Activated naive CD4-positive, alpha-beta T cell treated with anti-CD3 and anti-CD28 coated beads, Interleukin-2, amount 50 U/mL, for 24 hours (primary cell): ENCODE measurements around the gene ATG10.
A peak's percentile ranks its signal among the peaks of the same experiment; 100 is the strongest.
"Not testable (repeated sequence)": the region's sequence is repeated elsewhere in the genome, so short reads cannot be mapped to it uniquely, and the experiment has no call there.

ENCODE experiments used
- H3K27ac Mint-ChIP-seq: one replicate; pipeline ENCODE4 v1.8.0; 2021; ENCODE audit warnings: mild to moderate bottlenecking, mixed read lengths
- H3K27me3 Mint-ChIP-seq: one replicate; pipeline ENCODE4 v1.8.0; 2021; ENCODE audit warnings: mixed read lengths
- H3K36me3 Mint-ChIP-seq: one replicate; pipeline ENCODE4 v1.8.0; 2021; ENCODE audit warnings: mixed read lengths
- H3K4me1 Mint-ChIP-seq: one replicate; pipeline ENCODE4 v1.8.0; 2021; ENCODE audit warnings: mixed read lengths
- H3K4me3 Mint-ChIP-seq: one replicate; pipeline ENCODE4 v1.8.0; 2021; ENCODE audit warnings: mild to moderate bottlenecking, mixed read lengths
- H3K9me3 Mint-ChIP-seq: one replicate; pipeline ENCODE4 v1.8.0; 2021; ENCODE audit warnings: mixed read lengths

Gene ATG10

GRCh38 chr5:82068042-82068441 lies 96.2 kb downstream of the ATG10 start:
- Mint-ChIP-seq H3K4me3 (peak overlapping the region; percentile 16), H3K4me1 (peaks cover 16% of the 10 kb centered on the region)
- not testable (repeated sequence) for H3K27ac Mint-ChIP-seq, H3K27me3 Mint-ChIP-seq, H3K36me3 Mint-ChIP-seq, H3K9me3 Mint-ChIP-seq

GRCh38 chr5:82068723-82069122 lies 96.9 kb downstream of the ATG10 start:
- Mint-ChIP-seq H3K27me3 (no peaks in the 10 kb centered on the region), H3K4me1 (peaks cover 16% of the 10 kb centered on the region), H3K36me3 (no peaks in the 10 kb centered on the region), H3K4me3 (peak overlapping the region; percentile 81), H3K27ac (no peak overlapping the region), H3K9me3 (no peaks in the 10 kb centered on the region)

DNA sequence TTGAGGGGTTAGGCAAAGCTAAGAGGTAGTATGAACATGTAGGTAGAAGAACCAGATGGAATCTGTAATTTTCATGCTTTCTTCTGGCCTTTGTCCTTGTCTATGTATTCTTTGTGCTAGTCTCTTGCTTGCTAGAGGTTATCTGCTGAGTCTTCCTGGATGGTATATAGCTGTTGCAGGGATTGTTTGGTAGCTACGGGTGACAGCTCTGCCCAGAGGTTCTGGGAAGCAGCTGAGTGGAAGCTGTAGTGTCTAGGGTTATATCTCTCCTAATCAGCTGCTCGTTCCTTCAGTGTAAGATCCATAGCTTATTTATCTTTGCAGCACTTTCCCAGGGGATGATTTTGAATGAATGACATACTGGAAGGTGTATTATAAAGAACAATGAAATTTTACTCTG lies 100.3 kb downstream of the ATG10 start:
- peaks cover 2% of the 10 kb centered on the region for H3K36me3 Mint-ChIP-seq
- H3K4me1 Mint-ChIP-seq, result peaks cover 13% of the 10 kb centered on the region
- no peaks in the 10 kb centered on the region for H3K9me3 Mint-ChIP-seq
- H3K27me3 Mint-ChIP-seq, result no peaks in the 10 kb centered on the region
- no peak overlapping the region for H3K27ac Mint-ChIP-seq
- no peak overlapping the region for H3K4me3 Mint-ChIP-seq

DNA sequence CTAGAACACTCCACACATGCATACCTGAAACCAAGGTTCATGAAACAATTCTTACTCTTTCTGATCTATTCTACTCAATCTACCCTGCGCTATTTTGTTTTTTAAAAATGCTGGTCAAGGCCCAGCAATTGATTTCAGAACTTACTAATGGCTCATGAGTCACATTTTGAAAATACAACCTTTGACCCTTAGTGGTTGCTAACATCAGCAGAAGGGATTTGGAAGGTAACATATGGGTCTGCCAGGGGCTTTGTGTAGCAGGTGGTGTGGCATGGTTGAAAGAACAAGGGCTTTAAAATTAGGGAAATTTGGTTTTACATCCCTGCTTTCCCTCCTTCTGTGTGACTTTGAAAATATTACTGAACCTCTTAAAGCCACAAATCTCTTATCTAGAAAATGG lies 101.4 kb downstream of the ATG10 start:
- H3K27ac Mint-ChIP-seq, result no peak overlapping the region
- H3K4me1 Mint-ChIP-seq, result peaks cover 10% of the 10 kb centered on the region
- H3K27me3 Mint-ChIP-seq, result no peaks in the 10 kb centered on the region
- no peak overlapping the region for H3K4me3 Mint-ChIP-seq
- H3K36me3 Mint-ChIP-seq, result peaks cover 7% of the 10 kb centered on the region
- no peaks in the 10 kb centered on the region for H3K9me3 Mint-ChIP-seq

- H3K36me3 Mint-ChIP-seq, result peaks cover 13% of the 10 kb centered on the region
- no peaks in the 10 kb centered on the region for H3K4me1 Mint-ChIP-seq
- no peak overlapping the region for H3K27ac Mint-ChIP-seq
- no peak overlapping the region for H3K4me3 Mint-ChIP-seq
- H3K9me3 Mint-ChIP-seq, result no peaks in the 10 kb centered on the region
- H3K27me3 Mint-ChIP-seq, result no peaks in the 10 kb centered on the region
Observed at GRCh38 chr5:82074950-82075349, 103.1 kb downstream of the ATG10 start.

GRCh38 chr5:82077496-82077895 lies 105.7 kb downstream of the ATG10 start:
- no peaks in the 10 kb centered on the region for H3K27me3 Mint-ChIP-seq
- H3K4me1 Mint-ChIP-seq, result no peaks in the 10 kb centered on the region
- no peak overlapping the region for H3K4me3 Mint-ChIP-seq
- no peaks in the 10 kb centered on the region for H3K9me3 Mint-ChIP-seq
- no peak overlapping the region for H3K27ac Mint-ChIP-seq
- peaks cover 19% of the 10 kb centered on the region for H3K36me3 Mint-ChIP-seq

DNA sequence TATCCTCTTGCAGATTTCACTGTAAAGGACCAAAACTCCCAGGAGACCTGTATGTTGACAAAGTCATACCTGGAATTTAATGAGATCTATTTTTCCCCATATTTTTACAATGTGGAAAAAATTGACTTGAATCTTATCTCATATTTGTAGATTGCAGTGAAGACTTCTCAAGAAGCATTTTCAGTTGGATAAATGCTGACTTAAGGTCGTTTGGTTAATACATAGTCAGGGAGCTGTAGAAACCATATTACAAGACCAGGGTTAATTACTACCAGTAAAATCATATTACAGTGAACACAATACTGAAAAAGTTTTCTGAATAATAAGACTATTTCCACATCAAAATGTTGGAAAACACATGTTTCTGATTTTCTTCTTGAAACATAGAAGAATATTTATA lies 119.8 kb downstream of the ATG10 start:
- Mint-ChIP-seq H3K9me3 (peaks cover 33% of the 10 kb centered on the region), H3K4me3 (no peak overlapping the region), H3K27ac (no peak overlapping the region), H3K27me3 (no peaks in the 10 kb centered on the region), H3K4me1 (no peaks in the 10 kb centered on the region), H3K36me3 (peaks cover 24% of the 10 kb centered on the region)

- Mint-ChIP-seq H3K9me3 (peaks cover 13% of the 10 kb centered on the region), H3K27me3 (no peaks in the 10 kb centered on the region), H3K36me3 (peaks cover 14% of the 10 kb centered on the region), H3K4me1 (no peaks in the 10 kb centered on the region), H3K4me3 (no peak overlapping the region), H3K27ac (no peak overlapping the region)
Observed at GRCh38 chr5:82095536-82095935, 123.7 kb downstream of the ATG10 start.

DNA sequence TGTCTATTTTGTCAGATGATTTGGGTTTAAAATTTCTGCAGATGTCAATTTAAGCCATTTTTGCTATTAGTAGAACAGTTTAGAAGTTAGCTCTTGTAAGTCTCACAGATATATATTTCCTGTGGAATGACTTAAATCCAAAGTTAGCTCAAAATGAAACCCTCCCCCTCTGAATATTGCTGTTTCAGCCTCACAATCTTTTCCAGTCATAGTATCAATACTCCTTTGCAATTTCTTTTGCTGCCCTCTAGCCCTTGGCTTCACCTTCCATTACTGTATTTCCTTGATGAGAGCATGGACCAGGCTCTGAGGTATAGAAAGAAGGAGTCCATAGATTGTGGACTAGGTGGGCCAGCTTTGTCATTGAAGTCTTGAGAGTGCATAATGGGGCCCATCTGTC lies 124.4 kb downstream of the ATG10 start:
- H3K4me1 Mint-ChIP-seq, result no peaks in the 10 kb centered on the region
- no peak overlapping the region for H3K27ac Mint-ChIP-seq
- no peak overlapping the region for H3K4me3 Mint-ChIP-seq
- H3K36me3 Mint-ChIP-seq, result peaks cover 13% of the 10 kb centered on the region
- H3K27me3 Mint-ChIP-seq, result no peaks in the 10 kb centered on the region
- H3K9me3 Mint-ChIP-seq, result peaks cover 13% of the 10 kb centered on the region

DNA sequence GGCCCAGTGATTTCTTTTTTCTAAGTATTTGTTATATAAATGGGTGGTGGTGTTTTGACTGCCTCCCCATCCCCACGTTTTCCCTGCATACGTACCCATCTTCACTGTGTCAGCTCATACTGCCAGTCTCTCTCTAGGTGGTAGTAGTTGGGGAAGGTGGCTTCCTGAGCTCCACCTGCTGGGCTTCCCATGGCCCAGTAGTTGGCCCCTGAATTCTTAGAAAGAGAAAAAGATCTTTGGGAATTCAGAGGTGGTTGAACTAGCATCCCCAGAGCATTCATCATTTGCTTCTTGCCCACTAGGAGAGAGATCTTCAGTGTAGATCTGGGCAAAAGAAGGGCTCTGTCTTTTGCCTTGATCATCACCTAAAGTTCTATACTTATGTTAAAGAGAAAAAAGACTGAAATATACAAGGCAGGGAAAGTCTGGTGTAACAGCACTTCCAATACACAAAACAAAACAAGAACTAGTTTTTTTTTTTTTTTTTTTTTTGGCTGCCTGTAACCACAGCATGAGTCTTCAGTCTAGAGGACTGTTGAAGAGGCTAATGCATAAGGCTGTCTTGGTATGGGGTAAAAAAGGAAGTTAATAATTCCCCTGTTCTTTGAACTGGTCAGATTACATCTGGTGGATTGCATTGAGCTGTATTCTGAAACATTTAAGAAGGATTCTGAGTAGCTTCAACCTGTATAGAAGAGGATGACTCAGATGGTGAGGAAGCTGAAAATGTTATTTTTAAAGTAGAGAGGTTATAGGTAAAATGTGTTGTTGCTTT lies 128.7 kb downstream of the ATG10 start:
- no peaks in the 10 kb centered on the region for H3K27me3 Mint-ChIP-seq
- no peak overlapping the region for H3K4me3 Mint-ChIP-seq
- no peak overlapping the region for H3K27ac Mint-ChIP-seq
- H3K36me3 Mint-ChIP-seq, result peaks cover 1% of the 10 kb centered on the region
- peaks cover 5% of the 10 kb centered on the region for H3K4me1 Mint-ChIP-seq
- H3K9me3 Mint-ChIP-seq, result no peaks in the 10 kb centered on the region

GRCh38 chr5:82104872-82105271 lies 133.0 kb downstream of the ATG10 start:
- Mint-ChIP-seq H3K27ac (no peak overlapping the region), H3K4me3 (no peak overlapping the region), H3K27me3 (no peaks in the 10 kb centered on the region), H3K36me3 (peaks cover 4% of the 10 kb centered on the region), H3K9me3 (no peaks in the 10 kb centered on the region), H3K4me1 (peaks cover 16% of the 10 kb centered on the region)

- H3K9me3 Mint-ChIP-seq, result no peaks in the 10 kb centered on the region
- peaks cover 4% of the 10 kb centered on the region for H3K36me3 Mint-ChIP-seq
- H3K4me3 Mint-ChIP-seq, result no peak overlapping the region
- no peaks in the 10 kb centered on the region for H3K27me3 Mint-ChIP-seq
- peaks cover 16% of the 10 kb centered on the region for H3K4me1 Mint-ChIP-seq
- H3K27ac Mint-ChIP-seq, result no peak overlapping the region
Observed at GRCh38 chr5:82105457-82105856, 133.6 kb downstream of the ATG10 start.

DNA sequence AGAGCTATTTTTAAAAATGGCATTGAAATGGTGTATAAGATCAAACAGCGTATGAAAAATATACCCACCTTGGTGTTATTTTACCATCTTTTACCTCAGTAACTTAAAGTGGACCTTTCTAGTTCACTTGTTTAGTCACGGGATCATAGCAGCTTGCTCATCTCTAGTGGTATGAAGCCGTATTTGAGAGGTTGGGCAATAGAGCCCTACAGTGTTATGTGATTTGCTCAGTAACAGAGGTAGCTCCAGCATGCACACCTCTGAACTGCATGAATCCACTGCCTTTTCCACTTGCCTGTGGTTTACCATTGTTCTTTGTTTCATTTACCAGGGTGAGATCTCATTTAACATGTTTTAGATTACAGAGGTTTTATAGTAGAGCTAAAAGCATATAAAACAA lies 134.4 kb downstream of the ATG10 start:
- Mint-ChIP-seq H3K27ac (no peak overlapping the region), H3K36me3 (peaks cover 4% of the 10 kb centered on the region), H3K9me3 (no peaks in the 10 kb centered on the region), H3K4me1 (peaks cover 16% of the 10 kb centered on the region), H3K4me3 (no peak overlapping the region), H3K27me3 (no peaks in the 10 kb centered on the region)

DNA sequence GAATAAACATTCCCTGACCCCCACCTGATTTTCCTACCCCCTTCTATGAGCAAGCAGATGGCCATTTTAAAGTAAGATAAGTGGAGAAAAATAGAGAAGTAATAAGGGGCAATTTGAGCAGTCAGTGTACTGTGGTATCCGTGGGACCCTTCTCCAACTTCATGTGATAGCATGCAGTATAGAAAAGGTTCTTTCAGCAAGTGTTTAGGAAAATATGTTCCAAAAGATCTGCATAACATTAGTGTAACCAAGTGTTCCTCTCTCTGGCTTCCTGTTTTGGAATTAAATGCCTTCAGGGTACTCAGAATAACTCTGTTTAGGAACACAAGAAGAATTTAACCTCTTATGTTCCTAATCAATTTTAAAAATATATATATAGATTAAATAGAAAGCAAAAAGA lies 134.9 kb downstream of the ATG10 start:
- Mint-ChIP-seq H3K4me1 (peaks cover 16% of the 10 kb centered on the region), H3K4me3 (no peak overlapping the region), H3K9me3 (no peaks in the 10 kb centered on the region), H3K36me3 (peaks cover 4% of the 10 kb centered on the region), H3K27me3 (no peaks in the 10 kb centered on the region), H3K27ac (no peak overlapping the region)

GRCh38 chr5:82107267-82107666 lies 135.4 kb downstream of the ATG10 start:
- H3K27me3 Mint-ChIP-seq, result no peaks in the 10 kb centered on the region
- peaks cover 16% of the 10 kb centered on the region for H3K4me1 Mint-ChIP-seq
- no peak overlapping the region for H3K27ac Mint-ChIP-seq
- H3K36me3 Mint-ChIP-seq, result peaks cover 4% of the 10 kb centered on the region
- no peak overlapping the region for H3K4me3 Mint-ChIP-seq
- H3K9me3 Mint-ChIP-seq, result no peaks in the 10 kb centered on the region

DNA sequence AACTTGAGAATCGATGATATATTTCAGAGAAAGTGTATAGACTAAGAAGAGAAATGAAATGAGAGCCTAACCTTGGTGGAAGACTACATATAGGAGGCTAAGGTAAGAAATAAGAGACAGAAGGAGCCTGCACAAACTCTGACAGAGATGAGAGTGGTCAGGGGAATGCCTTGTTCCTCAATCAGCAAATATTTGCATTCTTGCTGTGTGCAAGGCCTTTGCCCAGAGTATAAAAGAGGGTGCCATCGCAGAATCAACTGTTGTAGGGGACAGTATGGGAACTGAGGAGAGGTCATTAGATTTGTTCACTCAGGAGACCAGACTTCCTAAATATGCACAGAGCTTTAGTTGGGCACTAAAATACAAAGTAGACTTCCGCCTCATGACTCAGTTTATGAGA lies 137.2 kb downstream of the ATG10 start:
- H3K4me1 Mint-ChIP-seq, result peaks cover 16% of the 10 kb centered on the region
- no peaks in the 10 kb centered on the region for H3K9me3 Mint-ChIP-seq
- no peak overlapping the region for H3K4me3 Mint-ChIP-seq
- H3K27me3 Mint-ChIP-seq, result no peaks in the 10 kb centered on the region
- H3K27ac Mint-ChIP-seq, result no peak overlapping the region
- peaks cover 4% of the 10 kb centered on the region for H3K36me3 Mint-ChIP-seq

DNA sequence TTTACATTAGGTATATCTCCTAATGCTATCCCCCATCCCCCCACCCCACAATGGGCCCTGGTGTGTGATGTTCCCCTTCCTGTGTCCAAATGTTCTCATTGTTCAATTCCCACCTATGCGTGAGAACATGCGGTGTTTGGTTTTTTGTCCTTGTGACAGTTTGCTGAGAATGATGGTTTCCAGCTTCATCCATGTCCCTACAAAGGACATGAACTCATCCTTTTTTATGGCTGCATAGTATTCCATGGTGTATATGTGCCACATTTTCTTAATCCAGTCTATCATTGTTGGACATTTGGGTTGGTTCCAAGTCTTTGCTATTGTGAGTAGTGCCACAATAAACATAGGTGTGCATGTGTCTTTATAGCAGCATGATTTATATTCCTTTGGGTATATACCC lies 138.1 kb downstream of the ATG10 start:
- H3K27me3 Mint-ChIP-seq, result not testable (repeated sequence)
- peaks cover 16% of the 10 kb centered on the region for H3K4me1 Mint-ChIP-seq

More for the DNA sequence above, 138.1 kb downstream of the ATG10 start:
- not testable (repeated sequence) for H3K4me3 Mint-ChIP-seq, H3K27ac Mint-ChIP-seq, H3K9me3 Mint-ChIP-seq, H3K36me3 Mint-ChIP-seq
